K562 (cell line): ENCODE measurements around the gene BIVM.

ENCODE experiments used
- ELF2 ChIP-seq: fragments of 250-450 bp; sonication (Bioruptor Pico); IDR thresholded peaks from 2 replicates; pipeline ENCODE4 v1.5.0; 2021; ENCODE audit warnings: mild to moderate bottlenecking
- NFRKB ChIP-seq: fragments of 450-650 bp; IDR thresholded peaks from 2 replicates; pipeline ENCODE4 v1.6.1; 2016; ENCODE audit warnings: low read depth
- POLR2AphosphoS5 ChIP-seq: IDR thresholded peaks from 2 replicates; pipeline ENCODE4 v1.6.1; 2011; ENCODE audit warnings: mild to moderate bottlenecking, low read depth, low read length, moderate library complexity; ENCODE audit not compliant: control insufficient read depth, insufficient read depth
- YY1 ChIP-seq, 3 experiments: IDR thresholded peaks; 2 replicates each; pipeline ENCODE4 v1.6.1; 2011; ENCODE audit warnings: low read length in 2 of 3, mild to moderate bottlenecking in 2 of 3, moderate library complexity in 2 of 3, borderline replicate concordance in 1 of 3, control low read depth in 1 of 3, low read depth in 1 of 3; ENCODE audit not compliant: insufficient read depth in 3 of 3, insufficient replicate concordance in 2 of 3, control insufficient read depth in 1 of 3, insufficient read length in 1 of 3; ENCODE audit errors: extremely low read depth in 1 of 3
- ZNF143 ChIP-seq: sonication (generic); formaldehyde crosslinking; IDR thresholded peaks from 2 replicates; pipeline ENCODE4 v1.9.0; 2022; ENCODE audit warnings: mild to moderate bottlenecking, missing genetic modification reagents
- TF ChIP-seq, protein P1 (sequence below), 3 experiments: IDR thresholded peaks in 2 of 3; conservative IDR thresholded peaks in 1 of 3; 2 replicates each; pipeline ENCODE4 v1.5.1; 2011 to 2012; ENCODE audit warnings: low read length in 3 of 3, mild to moderate bottlenecking in 3 of 3, control low read depth in 2 of 3, improper control_type of control experiment in 1 of 3, inconsistent platforms in 1 of 3, low read depth in 1 of 3, mixed read lengths in 1 of 3, moderate library complexity in 1 of 3; ENCODE audit not compliant: insufficient read depth in 2 of 3

DNA sequence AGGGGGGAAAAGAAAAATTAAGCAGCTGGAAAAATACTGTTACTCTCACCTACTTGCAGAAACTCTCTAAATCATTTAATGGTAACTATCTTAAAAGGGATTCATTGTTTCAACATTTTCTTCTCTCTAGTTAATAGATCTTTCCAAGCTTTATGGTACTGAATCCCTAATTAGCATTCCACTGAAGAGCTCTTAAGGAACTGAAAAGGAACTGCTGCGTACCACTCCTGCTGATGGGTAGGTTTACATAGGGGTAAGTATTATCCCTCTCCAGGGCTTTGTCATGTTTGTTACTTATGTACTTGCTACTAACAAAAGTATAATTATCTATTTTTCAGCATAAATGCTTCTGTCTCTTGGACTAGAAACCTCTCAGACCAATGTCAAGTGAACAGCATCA is 37.8 kb upstream of the BIVM start:
- TF ChIP-seq ELF2 (CRISPR knock-in tag) (no peak), NFRKB (no peak), POLR2AphosphoS5 (no peak), ZNF143 (CRISPR knock-in tag) (no peak), YY1 (IDR thresholded peaks at IDR 0.05; ENCODE audit: borderline replicate concordance in 1 of 3, control insufficient read depth in 1 of 3, extremely low read depth in 1 of 3, insufficient read depth in 3 of 3, insufficient read length in 1 of 3, insufficient replicate concordance in 2 of 3, low read depth in 1 of 3, low read length in 2 of 3) (no peak)
- TF ChIP-seq, protein P1, sequence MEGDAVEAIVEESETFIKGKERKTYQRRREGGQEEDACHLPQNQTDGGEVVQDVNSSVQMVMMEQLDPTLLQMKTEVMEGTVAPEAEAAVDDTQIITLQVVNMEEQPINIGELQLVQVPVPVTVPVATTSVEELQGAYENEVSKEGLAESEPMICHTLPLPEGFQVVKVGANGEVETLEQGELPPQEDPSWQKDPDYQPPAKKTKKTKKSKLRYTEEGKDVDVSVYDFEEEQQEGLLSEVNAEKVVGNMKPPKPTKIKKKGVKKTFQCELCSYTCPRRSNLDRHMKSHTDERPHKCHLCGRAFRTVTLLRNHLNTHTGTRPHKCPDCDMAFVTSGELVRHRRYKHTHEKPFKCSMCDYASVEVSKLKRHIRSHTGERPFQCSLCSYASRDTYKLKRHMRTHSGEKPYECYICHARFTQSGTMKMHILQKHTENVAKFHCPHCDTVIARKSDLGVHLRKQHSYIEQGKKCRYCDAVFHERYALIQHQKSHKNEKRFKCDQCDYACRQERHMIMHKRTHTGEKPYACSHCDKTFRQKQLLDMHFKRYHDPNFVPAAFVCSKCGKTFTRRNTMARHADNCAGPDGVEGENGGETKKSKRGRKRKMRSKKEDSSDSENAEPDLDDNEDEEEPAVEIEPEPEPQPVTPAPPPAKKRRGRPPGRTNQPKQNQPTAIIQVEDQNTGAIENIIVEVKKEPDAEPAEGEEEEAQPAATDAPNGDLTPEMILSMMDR (IDR thresholded peaks at IDR 0.05 in 2 of 3, conservative IDR thresholded peaks at IDR 0.05 in 1 of 3; ENCODE audit: insufficient read depth in 2 of 3, low read depth in 1 of 3, low read length in 3 of 3): no peak
